ENCODE data around the gene DDX24. TPM values are rescaled to one million over a fixed set of nuclear protein-coding genes. Genes with fewer than 3 reads are reported as not detected.
A peak's percentile ranks its signal among the peaks of the same experiment; 100 is the strongest.

Gene DDX24
- total and polyA plus RNA-seq, 3 experiments from 2014 or later = 274 to 287 (median 283) TPM

GRCh38 chr14:94126419-94126677, 45.3 kb upstream of the DDX24 start:
- CTCF ChIA-PET = interaction anchor here (1.3 to 7.4 kb wide), 2 partner anchors 10 to 188 kb away, joined by 5 to 43 read pairs; no protein-coding TSS in a partner anchor

GRCh38 chr14:94125659-94126418, 44.8 kb upstream of the DDX24 start:
- no peak overlapping the region for H3K4me3 ChIP-seq (ENCODE audit: low read length)
- Mint-ChIP-seq H3K4me1 (peaks cover 14 to 22% (median 19%) of the 10 kb centered on the region in 3 donors), H3K36me3 (peaks cover 0 to 11% (median 0%) of the 10 kb centered on the region in 3 donors), H3K9me3 (peaks cover under 1 to 8% (median 2%) of the 10 kb centered on the region in 5 donors), H3K27ac (peak overlapping the region in 3 of 8 donors; percentile 18 to 70 (median 43)), H3K4me3 (no peak overlapping the region), H3K27me3 (peaks cover 8 to 17% of the 10 kb centered on the region in 2 donors)
- H3K36me3 ChIP-seq (ENCODE audit: insufficient read depth, low read length) = no peaks in the 10 kb centered on the region
- DNase-seq = no peak
- no peak overlapping the region for H3K27ac ChIP-seq (ENCODE audit: low read depth, low read length)
- ChIA-PET POLR2A (no interaction called here), CTCF (interaction anchor here (1.3 to 7.4 kb wide), 3 partner anchors 11 to 187 kb away, joined by 4 to 43 read pairs (median 9); no protein-coding TSS in a partner anchor)
- no peaks in the 10 kb centered on the region for H3K27me3 ChIP-seq (ENCODE audit: insufficient read depth, low read length, poor library complexity, severe bottlenecking)
- peaks cover 16% of the 10 kb centered on the region for H3K4me1 ChIP-seq (ENCODE audit: insufficient read depth, low read length)
- no peaks in the 10 kb centered on the region for H3K9me3 ChIP-seq (ENCODE audit: low read length)

More at GRCh38 chr14:94126419-94126677, 45.3 kb upstream of the DDX24 start:
- H3K9me3 ChIP-seq (ENCODE audit: low read length) = no peaks in the 10 kb centered on the region
- no peaks in the 10 kb centered on the region for H3K36me3 ChIP-seq (ENCODE audit: insufficient read depth, low read length)
- Mint-ChIP-seq H3K27ac (peak overlapping the region in 5 of 8 donors; percentile 4 to 70 (median 43)), H3K27me3 (peaks cover 8 to 12% of the 10 kb centered on the region in 2 donors), H3K36me3 (peaks cover 0 to 11% (median 0%) of the 10 kb centered on the region in 3 donors), H3K9me3 (peaks cover 0 to 4% (median 0%) of the 10 kb centered on the region in 5 donors), H3K4me1 (peaks cover 14 to 22% (median 19%) of the 10 kb centered on the region in 3 donors), H3K4me3 (no peak overlapping the region)
- no peaks in the 10 kb centered on the region for H3K27me3 ChIP-seq (ENCODE audit: insufficient read depth, low read length, poor library complexity, severe bottlenecking)
- no peak overlapping the region for H3K4me3 ChIP-seq (ENCODE audit: low read length)
- DNase-seq = no peak
- peaks cover 16% of the 10 kb centered on the region for H3K4me1 ChIP-seq (ENCODE audit: insufficient read depth, low read length)
- POLR2A ChIA-PET = no interaction called here
- no peak overlapping the region for H3K27ac ChIP-seq (ENCODE audit: low read depth, low read length)

- H3K4me1 ChIP-seq (ENCODE audit: insufficient read depth, low read length) = peaks cover 9% of the 10 kb centered on the region
- POLR2A ChIA-PET = no interaction called here
- Mint-ChIP-seq H3K9me3 (peaks cover 7 to 18% (median 8%) of the 10 kb centered on the region in 5 donors), H3K36me3 (peaks cover 0 to 11% (median 0%) of the 10 kb centered on the region in 3 donors), H3K4me1 (peaks cover 9 to 15% (median 11%) of the 10 kb centered on the region in 3 donors), H3K27me3 (peaks cover 13 to 24% of the 10 kb centered on the region in 2 donors), H3K4me3 (peak overlapping the region in 1 of 7 donors; percentile 15), H3K27ac (peak overlapping the region in 2 of 8 donors; percentile 62 to 64)
- no peak overlapping the region for H3K4me3 ChIP-seq (ENCODE audit: low read length)
- no peak overlapping the region for H3K27ac ChIP-seq (ENCODE audit: low read depth, low read length)
- no peak for DNase-seq
- H3K36me3 ChIP-seq (ENCODE audit: insufficient read depth, low read length) = no peaks in the 10 kb centered on the region
- no peaks in the 10 kb centered on the region for H3K9me3 ChIP-seq (ENCODE audit: low read length)
- no peaks in the 10 kb centered on the region for H3K27me3 ChIP-seq (ENCODE audit: insufficient read depth, low read length, poor library complexity, severe bottlenecking)
- CTCF ChIA-PET = interaction anchor here (1.3 to 2.6 kb wide), 2 partner anchors 12 to 154 kb away, joined by 4 to 9 read pairs; no protein-coding TSS in a partner anchor
Observed at GRCh38 chr14:94124582-94125377, 43.8 kb upstream of the DDX24 start.

- no peak overlapping the region for H3K4me3 ChIP-seq (ENCODE audit: low read length)
- peaks cover 12 to 22% (median 13%) of the 10 kb centered on the region in 5 donors for H3K9me3 Mint-ChIP-seq
- H3K4me3 Mint-ChIP-seq = no peak overlapping the region
- no peak for DNase-seq
- ChIA-PET CTCF (interaction anchor here (2.6 kb wide), 1 partner anchor 13 kb away, joined by 9 read pairs; no protein-coding TSS in a partner anchor), POLR2A (no interaction called here)
- no peak overlapping the region for H3K27ac Mint-ChIP-seq
- H3K27ac ChIP-seq (ENCODE audit: low read depth, low read length) = no peak overlapping the region
- H3K9me3 ChIP-seq (ENCODE audit: low read length) = no peaks in the 10 kb centered on the region
- H3K36me3 Mint-ChIP-seq = peaks cover 0 to 8% (median 0%) of the 10 kb centered on the region in 3 donors
- H3K36me3 ChIP-seq (ENCODE audit: insufficient read depth, low read length) = no peaks in the 10 kb centered on the region
- no peaks in the 10 kb centered on the region for H3K27me3 ChIP-seq (ENCODE audit: insufficient read depth, low read length, poor library complexity, severe bottlenecking)
- peaks cover 16 to 27% of the 10 kb centered on the region in 2 donors for H3K27me3 Mint-ChIP-seq
- H3K4me1 ChIP-seq (ENCODE audit: insufficient read depth, low read length) = peaks cover 5% of the 10 kb centered on the region
- H3K4me1 Mint-ChIP-seq = peaks cover 4 to 9% (median 5%) of the 10 kb centered on the region in 3 donors
Observed at GRCh38 chr14:94123868-94124267, 42.9 kb upstream of the DDX24 start.

GRCh38 chr14:94123296-94123695, 42.3 kb upstream of the DDX24 start:
- H3K4me1 ChIP-seq (ENCODE audit: insufficient read depth, low read length) = no peaks in the 10 kb centered on the region
- no peaks in the 10 kb centered on the region for H3K27me3 ChIP-seq (ENCODE audit: insufficient read depth, low read length, poor library complexity, severe bottlenecking)
- peaks cover 22 to 27% of the 10 kb centered on the region in 2 donors for H3K27me3 Mint-ChIP-seq
- ChIA-PET CTCF (interaction anchor here (2.6 kb wide), 1 partner anchor 13 kb away, joined by 9 read pairs; no protein-coding TSS in a partner anchor), POLR2A (no interaction called here)
- peaks cover 0 to 4% (median 0%) of the 10 kb centered on the region in 3 donors for H3K4me1 Mint-ChIP-seq
- H3K4me3 Mint-ChIP-seq = no peak overlapping the region
- no peak overlapping the region for H3K27ac Mint-ChIP-seq
- no peaks in the 10 kb centered on the region for H3K9me3 ChIP-seq (ENCODE audit: low read length)
- H3K4me3 ChIP-seq (ENCODE audit: low read length) = no peak overlapping the region
- peaks cover 12 to 22% (median 13%) of the 10 kb centered on the region in 5 donors for H3K9me3 Mint-ChIP-seq
- DNase-seq = no peak
- no peaks in the 10 kb centered on the region for H3K36me3 ChIP-seq (ENCODE audit: insufficient read depth, low read length)
- peaks cover 0 to 8% (median 0%) of the 10 kb centered on the region in 3 donors for H3K36me3 Mint-ChIP-seq
- no peak overlapping the region for H3K27ac ChIP-seq (ENCODE audit: low read depth, low read length)

GRCh38 chr14:94122438-94122837, 41.4 kb upstream of the DDX24 start:
- no peak overlapping the region for H3K27ac ChIP-seq (ENCODE audit: low read depth, low read length)
- Mint-ChIP-seq H3K27me3 (peaks cover 26 to 34% of the 10 kb centered on the region in 2 donors), H3K36me3 (peaks cover 0 to 6% (median 0%) of the 10 kb centered on the region in 3 donors), H3K9me3 (peaks cover 12 to 22% (median 13%) of the 10 kb centered on the region in 5 donors), H3K27ac (no peak overlapping the region), H3K4me3 (no peak overlapping the region), H3K4me1 (no peaks in the 10 kb centered on the region)
- ChIA-PET CTCF (no interaction called here), POLR2A (no interaction called here)
- H3K27me3 ChIP-seq (ENCODE audit: insufficient read depth, low read length, poor library complexity, severe bottlenecking) = no peaks in the 10 kb centered on the region
- H3K9me3 ChIP-seq (ENCODE audit: low read length) = no peaks in the 10 kb centered on the region
- DNase-seq = no peak
- no peak overlapping the region for H3K4me3 ChIP-seq (ENCODE audit: low read length)
- H3K4me1 ChIP-seq (ENCODE audit: insufficient read depth, low read length) = no peaks in the 10 kb centered on the region
- no peaks in the 10 kb centered on the region for H3K36me3 ChIP-seq (ENCODE audit: insufficient read depth, low read length)

GRCh38 chr14:94121485-94121884, 40.5 kb upstream of the DDX24 start:
- Histone ChIP-seq H3K27ac (ENCODE audit: low read depth, low read length) (no peak overlapping the region), H3K4me1 (ENCODE audit: insufficient read depth, low read length) (no peaks in the 10 kb centered on the region), H3K36me3 (ENCODE audit: insufficient read depth, low read length) (no peaks in the 10 kb centered on the region), H3K27me3 (ENCODE audit: insufficient read depth, low read length, poor library complexity, severe bottlenecking) (peaks cover 3% of the 10 kb centered on the region), H3K4me3 (ENCODE audit: low read length) (no peak overlapping the region), H3K9me3 (ENCODE audit: low read length) (no peaks in the 10 kb centered on the region)
- H3K9me3 Mint-ChIP-seq = peaks cover 12 to 22% (median 13%) of the 10 kb centered on the region in 5 donors
- H3K4me1 Mint-ChIP-seq = no peaks in the 10 kb centered on the region
- no peak overlapping the region for H3K27ac Mint-ChIP-seq
- DNase-seq = no peak
- ChIA-PET POLR2A (no interaction called here), CTCF (no interaction called here)
- peaks cover 0 to 3% (median 0%) of the 10 kb centered on the region in 3 donors for H3K36me3 Mint-ChIP-seq
- peaks cover 30 to 44% of the 10 kb centered on the region in 2 donors for H3K27me3 Mint-ChIP-seq
- no peak overlapping the region for H3K4me3 Mint-ChIP-seq

Measured in CD8-positive, alpha-beta memory T cell (primary cell).